GM23248 (cell line): Measurements from ENCODE around the gene PLA2G4E.

Source experiments
- EZH2 ChIP-seq: fragments of 200-600 bp; sonication (generic); IDR thresholded peaks from 2 replicates; pipeline ENCODE4 v1.6.1; 2018; ENCODE audit warnings: antibody characterized with exemption, mild to moderate bottlenecking; ENCODE audit not compliant: insufficient read depth, poor library complexity, severe bottlenecking
- EZH2phosphoT487 ChIP-seq: fragments of 200-600 bp; sonication (generic); IDR thresholded peaks from 2 replicates; pipeline ENCODE4 v1.6.1; 2018; ENCODE audit warnings: antibody characterized with exemption, moderate library complexity, mild to moderate bottlenecking, low read depth; ENCODE audit not compliant: insufficient read depth

- no peak for TF ChIP-seq EZH2
- TF ChIP-seq EZH2phosphoT487, result no peak
These were observed 11.4 kb downstream of the PLA2G4E start for GRCh38 chr15:42009474-42009873.
